GM19193 (cell line): ENCODE data around the gene WDR64.

Experiments used
- POLR2A ChIP-seq: IDR thresholded peaks from 4 replicates; pipeline ENCODE4 v1.6.1; 2011; ENCODE audit not compliant: insufficient read depth, insufficient read length; ENCODE audit errors: extremely low read depth

WDR64 gene

GRCh38 chr1:241675983-241676382, 23.9 kb downstream of the WDR64 start:
- no peak for TF ChIP-seq POLR2A

GRCh38 chr1:241677201-241677600, 25.1 kb downstream of the WDR64 start:
- no peak for TF ChIP-seq POLR2A

GRCh38 chr1:241678536-241678935, 26.5 kb downstream of the WDR64 start:
- TF ChIP-seq POLR2A: no peak

DNA sequence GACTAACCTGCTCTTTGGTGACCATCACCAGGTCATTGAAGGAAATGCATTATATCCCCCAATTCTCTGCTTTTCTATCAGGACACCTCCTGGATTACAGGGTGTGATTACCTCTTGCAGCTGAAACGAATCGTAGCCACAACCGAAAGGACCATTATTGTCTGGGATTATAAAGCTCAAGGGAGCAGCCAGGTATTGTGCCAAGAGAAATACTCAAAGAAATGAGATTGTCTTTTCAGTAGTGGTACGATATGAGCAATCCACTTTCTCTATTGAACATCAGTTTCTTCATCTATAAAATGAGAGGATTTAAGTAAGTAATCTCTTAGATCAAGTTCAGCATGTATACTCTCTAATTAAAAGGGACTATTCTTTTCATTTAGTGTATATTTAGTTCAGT, 27.3 kb downstream of the WDR64 start:
- TF ChIP-seq POLR2A: no peak

- no peak for TF ChIP-seq POLR2A
Measured at GRCh38 chr1:241679961-241680360, 27.9 kb downstream of the WDR64 start.

DNA sequence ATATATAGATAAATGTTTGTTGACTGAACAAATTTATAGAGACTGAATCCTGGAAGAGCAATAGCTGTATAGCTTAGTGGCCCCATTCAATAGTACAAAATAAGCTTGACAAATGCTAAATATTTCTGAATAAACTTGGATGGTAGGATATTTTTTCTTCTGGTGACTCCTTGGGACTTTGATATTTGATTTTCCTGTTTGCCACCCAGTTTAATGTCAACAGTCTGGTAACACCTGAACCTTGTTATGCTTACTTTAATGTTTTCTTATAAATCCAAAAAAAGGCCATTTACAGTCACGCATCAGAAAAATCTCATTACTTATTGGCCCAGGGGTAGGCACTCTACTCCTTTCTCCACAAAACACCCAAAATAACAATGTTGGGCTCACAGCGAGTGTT, 30.8 kb downstream of the WDR64 start:
- TF ChIP-seq POLR2A: no peak

GRCh38 chr1:241684108-241684507, 32.0 kb downstream of the WDR64 start:
- TF ChIP-seq POLR2A: no peak

- TF ChIP-seq POLR2A: no peak
Measured at GRCh38 chr1:241688940-241689368, 36.9 kb downstream of the WDR64 start.

DNA sequence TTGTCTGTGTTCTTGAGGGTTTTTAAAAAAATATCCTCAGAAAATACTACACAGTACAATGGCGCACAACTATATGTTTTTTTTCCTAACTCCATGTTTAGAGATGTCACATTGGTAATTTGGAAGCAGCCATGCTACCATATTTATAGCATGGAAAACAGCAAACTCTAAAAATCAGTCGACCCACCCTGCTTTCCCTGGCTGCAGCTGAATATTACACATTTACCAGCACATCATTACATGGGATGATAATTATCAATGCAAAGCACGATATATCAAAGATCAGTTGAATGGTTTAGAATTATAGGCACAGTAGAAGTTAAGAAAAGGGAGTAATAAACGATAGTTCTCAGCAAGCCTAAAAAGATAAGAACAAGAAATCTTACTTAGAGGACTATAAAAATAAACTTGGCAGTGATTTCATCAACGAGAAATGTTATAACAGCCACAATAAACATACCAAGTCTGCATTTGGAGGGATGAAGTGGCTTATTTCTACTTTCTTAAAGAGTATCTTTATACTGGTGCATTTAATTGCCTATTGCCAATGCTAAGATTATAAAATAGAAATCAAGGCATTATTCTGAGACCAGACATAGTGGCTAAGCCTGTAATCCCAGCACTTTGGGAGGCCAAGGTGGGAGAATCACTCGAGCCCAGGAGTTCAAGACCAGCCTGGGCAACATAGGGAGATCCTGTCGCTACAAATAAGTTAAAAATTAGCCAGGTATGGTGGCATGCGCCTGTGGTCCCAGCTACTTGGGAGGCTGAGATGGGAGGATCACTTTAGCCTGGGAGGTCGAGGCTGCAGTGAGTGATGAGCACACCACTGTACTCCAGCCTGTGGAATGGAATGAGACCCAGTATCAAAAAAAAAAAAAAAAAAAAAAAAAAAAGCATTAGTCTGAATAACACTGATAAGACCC, 43.4 kb downstream of the WDR64 start:
- no peak for TF ChIP-seq POLR2A

DNA sequence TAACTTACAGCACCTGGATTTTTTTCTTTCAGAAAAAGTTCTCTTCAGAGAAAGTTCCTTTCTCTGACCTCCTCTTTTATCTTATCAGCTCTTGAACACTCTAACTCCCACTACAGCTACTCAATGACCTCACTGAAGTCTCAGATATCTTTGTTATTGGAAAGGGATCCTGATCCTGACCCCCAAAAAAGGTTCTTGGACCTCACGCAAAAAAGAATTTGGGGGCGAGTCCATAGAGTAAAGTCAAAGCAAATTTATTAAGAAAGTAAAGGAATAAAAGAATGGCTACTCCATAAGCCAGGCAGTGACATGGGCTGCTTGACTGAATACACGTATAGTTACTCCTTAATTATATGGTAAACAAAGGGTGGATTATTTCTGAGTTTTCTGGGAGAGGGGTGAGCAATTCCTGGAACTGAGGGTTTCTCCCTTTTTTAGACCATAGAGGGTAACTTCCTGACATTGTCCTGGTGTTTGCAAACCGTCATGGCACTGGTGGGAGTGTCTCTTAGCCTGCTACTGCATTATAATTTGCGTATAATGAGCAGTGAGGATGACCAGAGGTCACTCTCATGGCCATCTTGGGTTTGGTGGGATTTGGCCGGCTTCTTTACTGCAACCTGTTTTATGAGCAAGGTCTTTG, 44.2 kb downstream of the WDR64 start:
- no peak for TF ChIP-seq POLR2A

- no peak for TF ChIP-seq POLR2A
Measured at GRCh38 chr1:241696815-241697639, 44.9 kb downstream of the WDR64 start.

- TF ChIP-seq POLR2A: no peak
Measured at GRCh38 chr1:241697640-241698018, 45.5 kb downstream of the WDR64 start.

GRCh38 chr1:241698177-241698576, 46.1 kb downstream of the WDR64 start:
- TF ChIP-seq POLR2A: no peak

DNA sequence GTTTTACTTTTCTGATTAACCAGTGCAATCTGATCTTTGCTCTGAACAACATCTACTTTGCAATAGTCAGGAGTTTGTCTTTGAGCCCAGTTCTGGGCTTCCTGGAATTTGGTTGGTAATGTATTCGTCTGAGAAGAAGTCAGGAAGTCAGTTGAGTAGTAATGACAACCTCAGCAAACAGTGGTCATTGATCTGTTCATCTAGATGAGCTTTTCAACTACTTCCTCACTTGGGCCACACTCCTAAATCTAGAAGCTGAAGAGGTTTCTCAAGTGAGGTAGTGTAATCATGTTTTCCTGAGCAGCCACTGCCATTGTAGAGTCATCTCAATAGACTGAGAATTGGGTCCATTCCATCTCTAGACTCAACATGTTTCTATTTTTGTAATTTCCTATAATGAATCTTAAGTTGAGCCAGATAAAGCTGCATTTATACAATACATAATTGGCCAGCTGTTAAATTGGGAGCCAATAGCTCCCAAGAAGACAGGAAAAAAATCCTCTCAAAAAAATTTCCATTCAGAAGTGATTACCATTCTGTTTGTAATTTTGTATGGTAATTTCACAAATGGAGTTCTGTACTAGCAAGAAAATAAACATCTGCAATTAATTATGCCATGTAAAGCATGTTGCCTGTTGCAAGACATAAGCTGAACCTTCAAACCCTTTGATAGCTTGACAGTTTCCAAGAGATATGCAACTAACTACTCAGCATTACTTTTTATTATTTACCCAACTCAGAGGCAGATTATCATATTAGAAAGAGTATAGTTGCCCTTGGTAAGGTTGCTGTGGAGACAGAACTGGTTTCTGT, 49.6 kb downstream of the WDR64 start:
- no peak for TF ChIP-seq POLR2A
